Stomach smooth muscle (tissue), 2 donors: Measurements from ENCODE around the gene TCTN1.
A peak's percentile ranks its signal among the peaks of the same experiment; 100 is the strongest.
"Not testable (repeated sequence)": the region's sequence is repeated elsewhere in the genome, so short reads cannot be mapped to it uniquely, and the experiment has no call there.

Experiments
- H3K27ac ChIP-seq: one replicate; pipeline ENCODE4 v1.7.0; 2013; ENCODE audit warnings: mild to moderate bottlenecking, low read length, inconsistent platforms
- H3K27me3 ChIP-seq, 2 donors: one replicate each; pipeline ENCODE4 v1.7.0; 2013; ENCODE audit warnings: low read length in 2 of 2; ENCODE audit not compliant: insufficient read depth in 2 of 2, control insufficient read depth in 1 of 2
- H3K36me3 ChIP-seq, 2 donors: one replicate each; pipeline ENCODE4 v1.7.0; 2013; ENCODE audit warnings: low read length in 2 of 2; ENCODE audit not compliant: control insufficient read depth in 2 of 2, insufficient read depth in 2 of 2
- H3K4me1 ChIP-seq: one replicate; pipeline ENCODE4 v1.7.0; 2013; ENCODE audit warnings: low read length; ENCODE audit not compliant: control insufficient read depth, insufficient read depth
- H3K4me3 ChIP-seq, 2 donors: one replicate each; pipeline ENCODE4 v1.7.0; 2013; ENCODE audit warnings: low read length in 2 of 2
- H3K9ac ChIP-seq, 2 donors: one replicate each; pipeline ENCODE4 v1.7.0; 2013; ENCODE audit warnings: low read length in 2 of 2, mild to moderate bottlenecking in 1 of 2
- H3K9me3 ChIP-seq, 2 donors: one replicate each; pipeline ENCODE4 v1.7.0; 2013; ENCODE audit warnings: low read length in 2 of 2; ENCODE audit not compliant: control insufficient read depth in 2 of 2
- donor health status: healthy.
- donor health status: Pancreatic carcinoma.

TCTN1 gene

GRCh38 chr12:110590059-110590458, 23.9 kb upstream of the TCTN1 start:
- Histone ChIP-seq H3K9me3 (no peaks in the 10 kb centered on the region), H3K4me3 (no peak overlapping the region), H3K4me1 (peaks cover 17% of the 10 kb centered on the region), H3K27ac (no peak overlapping the region), H3K9ac (no peak overlapping the region), H3K36me3 (no peaks in the 10 kb centered on the region), H3K27me3 (no peaks in the 10 kb centered on the region)

- H3K9ac ChIP-seq = no peak overlapping the region
- peak overlapping the region in 1 of 2 donors; percentile 13 for H3K4me3 ChIP-seq
- no peaks in the 10 kb centered on the region for H3K9me3 ChIP-seq
- peaks cover 9% of the 10 kb centered on the region for H3K4me1 ChIP-seq
- peak overlapping the region; percentile 60 for H3K27ac ChIP-seq
- H3K36me3 ChIP-seq = no peaks in the 10 kb centered on the region
- no peaks in the 10 kb centered on the region for H3K27me3 ChIP-seq
Measured at GRCh38 chr12:110590806-110591326, 23.1 kb upstream of the TCTN1 start.

- Histone ChIP-seq H3K4me3 (no peak overlapping the region), H3K36me3 (no peaks in the 10 kb centered on the region), H3K9me3 (no peaks in the 10 kb centered on the region), H3K27me3 (no peaks in the 10 kb centered on the region), H3K9ac (no peak overlapping the region), H3K4me1 (peaks cover 7% of the 10 kb centered on the region), H3K27ac (peak overlapping the region; percentile 60)
Measured at GRCh38 chr12:110591451-110592051, 22.4 kb upstream of the TCTN1 start.

- H3K27me3 ChIP-seq = no peaks in the 10 kb centered on the region
- H3K9me3 ChIP-seq = no peaks in the 10 kb centered on the region
- H3K4me3 ChIP-seq = no peak overlapping the region
- no peak overlapping the region for H3K27ac ChIP-seq
- H3K36me3 ChIP-seq = no peaks in the 10 kb centered on the region
- H3K4me1 ChIP-seq = peaks cover 7% of the 10 kb centered on the region
- no peak overlapping the region for H3K9ac ChIP-seq
Measured at GRCh38 chr12:110592078-110592477, 21.9 kb upstream of the TCTN1 start.

- H3K4me3 ChIP-seq, H3K36me3 ChIP-seq, H3K9me3 ChIP-seq, H3K9ac ChIP-seq, H3K27me3 ChIP-seq, H3K27ac ChIP-seq, H3K4me1 ChIP-seq: not testable (repeated sequence)
Measured at GRCh38 chr12:110592919-110593318, 21.0 kb upstream of the TCTN1 start.

- Histone ChIP-seq H3K27ac (no peak overlapping the region), H3K9ac (no peak overlapping the region), H3K4me3 (no peak overlapping the region), H3K27me3 (no peaks in the 10 kb centered on the region), H3K9me3 (no peaks in the 10 kb centered on the region), H3K36me3 (no peaks in the 10 kb centered on the region), H3K4me1 (no peaks in the 10 kb centered on the region)
Measured at GRCh38 chr12:110597885-110598284, 16.0 kb upstream of the TCTN1 start.

GRCh38 chr12:110599334-110599733, 14.6 kb upstream of the TCTN1 start:
- H3K27ac ChIP-seq = no peak overlapping the region
- H3K36me3 ChIP-seq = no peaks in the 10 kb centered on the region
- no peaks in the 10 kb centered on the region for H3K4me1 ChIP-seq

GRCh38 chr12:110600254-110600653, 13.7 kb upstream of the TCTN1 start:
- H3K4me3 ChIP-seq = no peak overlapping the region
- no peak overlapping the region for H3K9ac ChIP-seq
- H3K36me3 ChIP-seq = no peaks in the 10 kb centered on the region
- no peaks in the 10 kb centered on the region for H3K9me3 ChIP-seq
- no peak overlapping the region for H3K27ac ChIP-seq
- H3K27me3 ChIP-seq = no peaks in the 10 kb centered on the region
- no peaks in the 10 kb centered on the region for H3K4me1 ChIP-seq

More at GRCh38 chr12:110599334-110599733, 14.6 kb upstream of the TCTN1 start:
- Histone ChIP-seq H3K9me3 (no peaks in the 10 kb centered on the region), H3K27me3 (no peaks in the 10 kb centered on the region), H3K9ac (no peak overlapping the region), H3K4me3 (no peak overlapping the region)

GRCh38 chr12:110602085-110602814, 11.7 kb upstream of the TCTN1 start:
- not testable (repeated sequence) for H3K4me1 ChIP-seq, H3K9me3 ChIP-seq, H3K27ac ChIP-seq

GRCh38 chr12:110606253-110606611, 7.7 kb upstream of the TCTN1 start:
- Histone ChIP-seq H3K4me1 (no peaks in the 10 kb centered on the region), H3K9me3 (no peaks in the 10 kb centered on the region), H3K4me3 (no peak overlapping the region), H3K27me3 (no peaks in the 10 kb centered on the region), H3K36me3 (no peaks in the 10 kb centered on the region), H3K27ac (no peak overlapping the region), H3K9ac (no peak overlapping the region)

More at GRCh38 chr12:110602085-110602814, 11.7 kb upstream of the TCTN1 start:
- H3K9ac ChIP-seq, H3K36me3 ChIP-seq, H3K4me3 ChIP-seq, H3K27me3 ChIP-seq: not testable (repeated sequence)
